Measurements from ENCODE around the gene ZNF45.
A peak's percentile ranks its signal among the peaks of the same experiment; 100 is the strongest.
"Not testable (repeated sequence)": the region's sequence is repeated elsewhere in the genome, so short reads cannot be mapped to it uniquely, and the experiment has no call there.

Gene ZNF45

DNA sequence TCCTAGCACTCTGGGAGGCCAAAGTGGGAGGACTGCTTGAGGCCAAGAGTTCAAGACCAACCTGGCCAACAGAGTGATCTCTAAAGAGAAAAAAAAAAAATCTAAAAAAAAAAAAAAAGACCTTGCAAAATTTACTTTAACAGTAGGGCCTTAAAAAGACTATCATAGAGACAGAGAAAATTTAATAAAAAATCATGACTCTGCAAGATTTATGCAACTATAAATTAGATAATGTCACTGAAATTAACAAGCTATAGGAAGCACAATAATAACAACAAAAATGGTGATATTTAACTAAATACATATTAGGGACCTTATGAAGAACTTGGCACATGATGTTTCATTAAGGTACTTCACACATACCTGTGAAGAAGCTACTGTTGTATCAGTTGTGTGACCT is 11.2 kb downstream of the ZNF45 start:
- intact Hi-C loops (cut with DNase I) = no loop called here
- no peak for DNase-seq

DNA sequence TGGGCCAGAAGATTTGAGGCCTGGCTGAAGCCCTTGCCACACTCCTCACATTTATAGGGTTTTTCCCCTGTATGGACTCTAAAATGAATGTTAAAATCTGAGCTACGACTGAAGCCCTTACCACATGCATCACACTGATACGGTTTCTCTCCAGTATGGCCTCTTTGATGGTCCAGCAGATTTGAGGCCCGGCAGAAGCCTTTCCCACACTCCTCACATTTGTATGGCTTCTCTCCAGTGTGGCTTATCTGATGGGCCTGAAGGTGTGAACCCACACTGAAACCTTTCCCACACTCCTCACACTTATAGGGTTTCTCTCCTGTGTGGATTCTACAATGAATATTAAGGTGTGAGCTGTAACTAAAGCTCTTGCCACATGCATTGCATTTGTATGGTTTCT is 21.0 kb downstream of the ZNF45 start:
- intact Hi-C loops (cut with DNase I) = no loop called here
- no peak for DNase-seq

DNA sequence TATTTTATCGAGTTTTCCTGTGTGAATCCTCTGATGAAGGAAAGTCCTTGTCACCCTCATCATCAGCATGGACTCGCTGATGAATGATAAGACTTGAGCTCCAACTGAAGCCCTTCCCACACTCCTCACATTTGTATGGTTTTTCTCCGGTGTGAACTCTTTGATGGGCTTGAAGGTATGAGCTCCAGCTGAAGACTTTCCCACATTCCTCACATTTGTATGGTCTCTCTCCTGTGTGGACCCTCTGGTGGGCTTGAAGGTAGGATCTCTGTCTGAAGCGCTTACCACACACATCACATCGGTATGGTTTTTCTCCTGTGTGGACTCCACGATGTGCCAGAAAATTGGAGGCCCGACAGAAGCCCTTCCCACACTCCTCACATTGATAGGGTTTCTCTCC is 21.7 kb downstream of the ZNF45 start:
- intact Hi-C loops (cut with DNase I) = no loop called here
- no peak for DNase-seq

GRCh38 chr19:43910884-43911283 is 24.2 kb downstream of the ZNF45 start:
- intact Hi-C loops (cut with DNase I) = no loop called here
- DNase-seq = no peak

- DNase-seq = no peak
- intact Hi-C loops (cut with DNase I) = no loop called here
Observed at GRCh38 chr19:43908659-43909058, 26.4 kb downstream of the ZNF45 start.

DNA sequence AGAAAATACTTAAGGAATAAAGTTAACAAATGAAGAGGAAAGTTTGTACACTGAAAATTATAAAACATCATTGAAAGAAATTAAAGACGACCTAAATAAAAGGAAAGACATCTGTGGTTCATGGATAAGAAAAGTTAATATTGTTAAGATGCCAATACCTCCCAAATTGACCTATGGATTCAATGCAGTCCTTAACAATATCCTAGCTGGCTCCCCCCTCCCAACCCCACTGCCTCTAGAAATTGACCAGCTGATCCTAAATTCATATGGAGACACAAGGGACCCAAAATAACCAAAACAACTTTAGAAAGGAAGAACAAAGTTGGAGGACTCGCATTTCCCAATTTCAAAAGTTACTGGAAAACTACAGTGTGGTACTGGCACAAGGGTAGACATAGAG is 28.3 kb downstream of the ZNF45 start:
- DNase-seq = no peak

DNA sequence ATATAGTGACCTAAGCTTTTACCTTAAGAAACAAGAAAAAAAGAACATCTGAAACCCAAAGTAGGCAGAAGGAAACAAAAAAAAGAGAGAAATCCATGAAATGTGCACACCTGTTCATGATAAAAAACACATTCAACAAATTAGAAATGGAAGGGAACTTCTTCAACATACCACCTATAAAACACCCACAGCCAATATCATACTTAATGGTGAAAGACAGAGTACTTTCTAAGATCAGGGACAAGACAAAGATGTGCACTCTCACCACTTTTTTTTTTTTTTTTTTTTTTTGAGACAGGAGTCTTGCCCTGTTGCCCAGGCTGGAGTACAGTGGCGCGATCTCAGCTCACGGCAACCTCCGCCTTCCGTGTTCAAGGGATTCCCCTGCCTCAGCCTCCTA is 29.2 kb downstream of the ZNF45 start:
- intact Hi-C loops (cut with DNase I) = no loop called here
- no peak for DNase-seq

More for the DNA sequence above, 28.3 kb downstream of the ZNF45 start:
- intact Hi-C loops (cut with DNase I) = no loop called here

- intact Hi-C loops (cut with DNase I) = no loop called here
- DNase-seq = no peak
Observed at GRCh38 chr19:43902399-43902798, 32.7 kb downstream of the ZNF45 start.

DNA sequence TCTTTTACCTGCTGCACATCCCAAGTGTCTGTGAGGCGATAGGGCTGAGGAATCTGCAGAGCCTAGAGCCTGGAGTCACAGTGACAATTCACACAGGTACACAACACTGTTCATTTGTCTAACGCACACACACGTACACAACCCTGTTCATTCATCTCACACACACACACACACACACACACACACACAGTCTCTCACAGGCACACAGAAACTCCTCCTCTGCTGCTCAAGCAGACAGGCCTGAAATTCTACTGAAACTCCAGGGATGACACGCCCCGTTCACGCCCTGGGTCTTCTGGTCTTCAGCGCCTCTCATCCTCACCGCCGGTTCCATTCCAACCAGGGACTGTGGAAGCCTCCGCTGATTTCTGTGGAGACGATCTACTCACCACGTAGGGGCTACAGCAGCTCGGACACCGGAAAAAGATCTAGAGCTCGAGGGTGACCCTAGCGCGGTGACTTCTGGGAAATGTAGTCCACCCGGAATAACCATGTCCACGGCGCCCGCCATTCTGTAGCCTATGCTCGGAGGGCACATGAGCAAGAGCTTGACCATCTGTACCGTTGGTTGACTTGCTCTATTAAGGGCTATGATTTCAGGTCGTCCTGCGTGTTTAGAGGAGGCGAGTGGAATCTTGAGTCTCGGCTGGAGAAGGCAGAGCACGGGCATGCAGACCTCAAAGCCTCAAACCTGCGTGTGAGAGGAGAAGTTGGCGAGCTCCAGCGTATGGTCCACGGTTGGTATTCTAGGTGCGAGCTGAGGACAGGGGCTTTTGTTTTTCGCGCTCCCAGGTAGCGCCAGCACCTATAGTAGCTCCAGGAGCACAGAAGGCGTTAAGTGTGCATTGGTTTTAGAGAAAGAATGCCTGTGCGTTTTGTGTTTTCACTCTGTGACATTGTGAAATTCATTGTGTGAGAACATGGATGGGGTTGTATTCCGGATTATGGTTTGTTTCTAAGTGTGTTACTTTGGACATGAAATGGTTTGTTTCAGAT is 33.4 kb downstream of the ZNF45 start:
- intact Hi-C loops (cut with DNase I) = loop anchor here (1.0 kb wide), 1 partner anchor 34 kb away; the partner anchor contains the start of gene ZNF45
- DNase-seq = peak; percentile 79 to 96 (median 86)

GRCh38 chr19:43895727-43896308 is 39.3 kb downstream of the ZNF45 start:
- intact Hi-C loops (cut with DNase I) = no loop called here
- no peak for DNase-seq

GRCh38 chr19:43883864-43884263 is 51.2 kb downstream of the ZNF45 start, which contains the start of gene ZNF404:
TSS of gene ZNF404 (minus strand) at chr19:43883964.
- no peak for DNase-seq
- intact Hi-C loops (cut with DNase I) = no loop called here

DNA sequence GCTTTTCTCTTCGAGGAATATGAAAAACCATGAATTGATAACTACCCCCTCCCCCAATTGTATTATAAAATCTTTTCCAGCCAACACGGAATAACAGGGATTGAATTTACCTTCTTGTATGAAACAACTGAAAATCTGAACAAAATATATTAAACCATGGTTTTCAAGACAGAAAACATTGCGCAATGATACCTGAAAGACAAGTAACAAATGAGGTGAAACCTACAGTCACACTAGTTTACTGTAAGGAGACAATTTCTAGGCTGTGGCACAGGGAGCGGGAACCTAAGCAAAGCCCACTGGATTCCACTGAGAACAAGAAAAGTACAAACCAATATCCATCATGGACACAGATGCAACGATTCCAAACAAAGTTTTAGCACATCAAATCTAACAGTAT is 54.6 kb downstream of the ZNF45 start:
- intact Hi-C loops (cut with DNase I) = no loop called here

DNA sequence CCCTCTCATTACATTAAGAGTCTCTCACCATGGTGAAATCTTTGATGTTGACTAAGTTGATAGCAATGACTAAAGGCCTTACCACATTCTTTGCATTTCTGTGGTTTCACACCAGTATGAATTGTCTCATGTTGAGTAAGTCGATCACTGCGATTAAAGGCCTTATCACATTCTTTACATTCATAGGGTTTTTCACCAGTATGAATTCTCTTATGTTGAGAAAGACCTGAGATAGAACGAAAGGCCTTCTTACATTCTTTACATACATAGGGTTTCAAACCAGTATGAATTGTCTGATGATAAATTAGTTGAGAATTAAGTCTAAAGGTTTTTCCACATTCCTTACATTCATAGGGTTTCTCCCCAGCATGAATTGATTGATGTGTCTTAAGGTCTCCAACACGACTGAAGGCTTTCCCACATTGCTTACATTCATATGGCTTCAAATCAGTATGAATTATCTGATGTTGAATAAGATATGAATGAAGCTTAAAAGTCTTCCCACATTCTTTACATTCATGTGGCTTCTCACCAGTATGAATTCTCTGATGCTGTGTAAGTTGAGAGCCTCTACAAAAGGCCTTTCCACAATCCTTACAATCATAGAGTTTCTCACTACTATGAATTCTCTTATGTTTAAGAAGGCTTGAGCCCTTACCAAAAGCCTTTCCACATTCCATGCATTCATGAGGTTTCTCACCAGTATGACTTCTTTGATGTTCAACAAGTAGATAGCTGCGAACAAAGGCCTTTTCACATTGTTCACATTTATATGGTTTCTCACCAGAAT is 62.3 kb downstream of the ZNF45 start:
- intact Hi-C loops (cut with DNase I) = no loop called here
- no peak for DNase-seq

More for the DNA sequence above, 54.6 kb downstream of the ZNF45 start:
- no peak for DNase-seq

- DNase-seq = peak in 1 of 10 donors; percentile 57
- intact Hi-C loops (cut with DNase I) = not testable (repeated sequence)
Observed at GRCh38 chr19:43866923-43867322, 68.2 kb downstream of the ZNF45 start.

Data from posterior cingulate gyrus (tissue), 11 donors.